ENCODE measurements around the gene BCR. TPM values are rescaled to one million over a fixed set of nuclear protein-coding genes. Genes with fewer than 3 reads are reported as not detected.

BCR gene
- total and polyA plus RNA-seq, 2 of the 8 experiments (the other 6 are each of a cell fraction or from before 2014, with no cell fraction given), result 66.7 to 130 TPM

GRCh38 chr22:23168391-23169042 is 11.8 kb upstream of the BCR start (continued):
- TF ChIP-seq CHD7 (IDR thresholded peaks at IDR 0.05; ENCODE audit: insufficient replicate concordance, low read length) (no peak), KDM5A (IDR thresholded peaks at IDR 0.05; ENCODE audit: low read length) (no peak), CBX8 (IDR thresholded peaks at IDR 0.05; ENCODE audit: borderline replicate concordance, low read depth, low read length) (no peak), CEBPB (IDR thresholded peaks at IDR 0.05; ENCODE audit: low read depth, low read length) (no peak), SP4 (IDR thresholded peaks at IDR 0.05; ENCODE audit: low read length) (no peak), SIX5 (IDR thresholded peaks at IDR 0.05; ENCODE audit: low read depth, low read length) (no peak)
- TF ChIP-seq, protein P1, sequence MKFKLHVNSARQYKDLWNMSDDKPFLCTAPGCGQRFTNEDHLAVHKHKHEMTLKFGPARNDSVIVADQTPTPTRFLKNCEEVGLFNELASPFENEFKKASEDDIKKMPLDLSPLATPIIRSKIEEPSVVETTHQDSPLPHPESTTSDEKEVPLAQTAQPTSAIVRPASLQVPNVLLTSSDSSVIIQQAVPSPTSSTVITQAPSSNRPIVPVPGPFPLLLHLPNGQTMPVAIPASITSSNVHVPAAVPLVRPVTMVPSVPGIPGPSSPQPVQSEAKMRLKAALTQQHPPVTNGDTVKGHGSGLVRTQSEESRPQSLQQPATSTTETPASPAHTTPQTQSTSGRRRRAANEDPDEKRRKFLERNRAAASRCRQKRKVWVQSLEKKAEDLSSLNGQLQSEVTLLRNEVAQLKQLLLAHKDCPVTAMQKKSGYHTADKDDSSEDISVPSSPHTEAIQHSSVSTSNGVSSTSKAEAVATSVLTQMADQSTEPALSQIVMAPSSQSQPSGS (IDR thresholded peaks at IDR 0.05; ENCODE audit: low read length), result no peak

Measured in H1 (cell line).